NCI-H2029 (cell line): ENCODE measurements around the gene ABCA2.

Experiments used
- DNase-seq: peaks from one replicate; lab custom pipeline; 2025; lab: John Stamatoyannopoulos, UW

The ABCA2 gene, protein sequence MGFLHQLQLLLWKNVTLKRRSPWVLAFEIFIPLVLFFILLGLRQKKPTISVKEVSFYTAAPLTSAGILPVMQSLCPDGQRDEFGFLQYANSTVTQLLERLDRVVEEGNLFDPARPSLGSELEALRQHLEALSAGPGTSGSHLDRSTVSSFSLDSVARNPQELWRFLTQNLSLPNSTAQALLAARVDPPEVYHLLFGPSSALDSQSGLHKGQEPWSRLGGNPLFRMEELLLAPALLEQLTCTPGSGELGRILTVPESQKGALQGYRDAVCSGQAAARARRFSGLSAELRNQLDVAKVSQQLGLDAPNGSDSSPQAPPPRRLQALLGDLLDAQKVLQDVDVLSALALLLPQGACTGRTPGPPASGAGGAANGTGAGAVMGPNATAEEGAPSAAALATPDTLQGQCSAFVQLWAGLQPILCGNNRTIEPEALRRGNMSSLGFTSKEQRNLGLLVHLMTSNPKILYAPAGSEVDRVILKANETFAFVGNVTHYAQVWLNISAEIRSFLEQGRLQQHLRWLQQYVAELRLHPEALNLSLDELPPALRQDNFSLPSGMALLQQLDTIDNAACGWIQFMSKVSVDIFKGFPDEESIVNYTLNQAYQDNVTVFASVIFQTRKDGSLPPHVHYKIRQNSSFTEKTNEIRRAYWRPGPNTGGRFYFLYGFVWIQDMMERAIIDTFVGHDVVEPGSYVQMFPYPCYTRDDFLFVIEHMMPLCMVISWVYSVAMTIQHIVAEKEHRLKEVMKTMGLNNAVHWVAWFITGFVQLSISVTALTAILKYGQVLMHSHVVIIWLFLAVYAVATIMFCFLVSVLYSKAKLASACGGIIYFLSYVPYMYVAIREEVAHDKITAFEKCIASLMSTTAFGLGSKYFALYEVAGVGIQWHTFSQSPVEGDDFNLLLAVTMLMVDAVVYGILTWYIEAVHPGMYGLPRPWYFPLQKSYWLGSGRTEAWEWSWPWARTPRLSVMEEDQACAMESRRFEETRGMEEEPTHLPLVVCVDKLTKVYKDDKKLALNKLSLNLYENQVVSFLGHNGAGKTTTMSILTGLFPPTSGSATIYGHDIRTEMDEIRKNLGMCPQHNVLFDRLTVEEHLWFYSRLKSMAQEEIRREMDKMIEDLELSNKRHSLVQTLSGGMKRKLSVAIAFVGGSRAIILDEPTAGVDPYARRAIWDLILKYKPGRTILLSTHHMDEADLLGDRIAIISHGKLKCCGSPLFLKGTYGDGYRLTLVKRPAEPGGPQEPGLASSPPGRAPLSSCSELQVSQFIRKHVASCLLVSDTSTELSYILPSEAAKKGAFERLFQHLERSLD (N-terminal part only)

DNA sequence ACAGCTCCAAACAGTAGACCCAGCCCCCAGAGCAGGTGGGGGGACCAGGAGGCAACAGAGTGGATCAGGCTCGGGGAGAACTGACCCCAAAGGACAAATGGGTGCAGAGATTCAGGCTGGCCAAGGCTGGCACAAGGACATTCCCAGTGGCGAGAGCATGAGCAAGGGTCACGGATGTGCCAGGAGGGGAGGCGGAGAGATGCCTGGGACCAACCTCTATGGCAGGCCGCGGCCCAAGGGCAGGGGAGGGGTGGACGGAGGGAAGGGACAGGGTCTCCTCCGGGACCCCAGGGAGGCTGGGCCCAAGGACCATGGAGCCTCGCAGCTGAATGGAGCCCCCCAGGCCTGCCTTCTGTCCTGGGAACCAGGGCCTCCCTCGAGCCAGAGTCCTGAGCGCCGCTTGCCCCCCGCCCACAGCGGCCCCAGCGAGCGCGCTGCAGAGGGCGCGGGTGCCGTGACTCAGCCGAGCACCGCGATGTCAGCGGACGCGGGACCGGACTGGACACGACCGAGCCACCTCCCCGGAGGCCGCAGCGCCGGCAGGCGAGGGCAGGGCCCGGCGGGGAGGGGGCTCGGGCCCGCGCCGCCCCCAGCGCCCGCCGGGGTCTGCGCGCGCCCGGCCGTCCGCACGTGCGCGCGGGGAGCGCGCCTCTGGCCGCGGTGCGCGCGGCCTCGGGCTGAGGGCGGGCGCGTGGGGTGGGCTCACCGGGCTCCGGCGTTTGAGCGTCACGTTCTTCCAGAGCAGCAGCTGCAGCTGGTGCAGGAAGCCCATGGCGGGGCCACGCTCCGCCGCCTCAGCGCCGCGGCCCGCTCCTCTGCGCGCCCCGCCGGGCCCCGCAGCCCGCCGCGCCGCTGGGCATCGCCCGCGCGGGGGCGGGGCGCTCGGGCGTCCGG is at the start of gene ABCA2:
Gene ABCA2 (minus strand): TSS at position 869 of the 894 bp plus-strand sequence. CDS start 97 bp downstream, at position 772.
- DNase-seq = no peak

DNA sequence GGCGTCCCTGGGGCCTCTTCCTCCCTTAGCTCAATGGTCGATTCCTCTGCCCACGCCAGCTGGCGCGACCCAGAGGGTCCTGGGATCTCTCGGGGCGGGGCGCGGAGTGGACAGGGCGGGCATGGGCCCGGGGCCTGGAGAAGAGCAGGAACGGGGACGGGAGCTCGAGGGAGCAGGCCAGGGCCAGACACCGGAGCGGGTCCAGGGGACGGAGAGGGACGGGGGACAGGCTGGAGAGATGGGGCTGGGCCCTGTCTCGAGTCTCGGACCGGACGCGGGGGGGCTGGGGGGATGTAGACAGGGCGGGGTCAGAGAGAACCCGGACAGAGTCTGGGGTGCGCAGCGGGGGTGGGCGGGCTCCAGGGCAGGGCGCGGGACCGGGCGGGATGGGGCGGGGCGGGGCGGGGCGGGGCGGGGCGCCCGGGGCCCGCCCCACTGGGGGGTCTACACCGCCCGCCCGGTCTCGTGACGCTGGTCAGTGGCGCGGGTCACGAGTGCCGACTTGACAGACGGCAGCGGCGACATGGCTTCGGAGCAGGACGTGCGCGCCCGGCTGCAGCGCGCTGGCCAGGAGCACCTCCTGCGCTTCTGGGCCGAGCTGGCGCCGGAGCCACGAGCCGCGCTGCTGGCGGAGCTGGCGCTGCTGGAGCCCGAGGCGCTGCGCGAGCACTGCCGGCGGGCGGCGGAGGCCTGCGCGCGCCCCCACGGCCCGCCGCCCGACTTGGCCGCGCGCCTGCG is 49.1 kb upstream of the ABCA2 start, which contains the start of gene UAP1L1:
Gene UAP1L1 (plus strand): TSS at position 508 of the 738 bp plus-strand sequence. CDS start 16 bp downstream, at position 524.
- peak; percentile 21 for DNase-seq

DNA sequence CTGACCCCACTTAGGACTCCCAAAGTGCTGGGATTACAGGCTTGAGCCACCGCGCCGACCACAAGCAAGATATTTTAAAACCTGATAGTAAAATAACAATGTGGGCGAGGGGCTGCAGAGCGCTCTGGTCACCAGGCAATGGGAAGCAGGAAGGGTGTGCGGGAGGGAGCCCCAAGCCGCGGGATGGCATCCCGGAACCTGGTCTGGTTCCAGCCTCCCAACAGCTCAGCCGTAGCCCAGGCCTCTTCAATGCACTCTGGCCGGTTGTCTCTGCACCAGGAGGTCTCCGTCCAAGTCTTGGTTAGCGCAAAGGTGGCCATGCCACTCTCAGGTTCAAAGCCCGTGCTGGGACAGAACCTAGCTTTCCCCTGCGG is 48.6 kb upstream of the ABCA2 start:
- DNase-seq = no peak

DNA sequence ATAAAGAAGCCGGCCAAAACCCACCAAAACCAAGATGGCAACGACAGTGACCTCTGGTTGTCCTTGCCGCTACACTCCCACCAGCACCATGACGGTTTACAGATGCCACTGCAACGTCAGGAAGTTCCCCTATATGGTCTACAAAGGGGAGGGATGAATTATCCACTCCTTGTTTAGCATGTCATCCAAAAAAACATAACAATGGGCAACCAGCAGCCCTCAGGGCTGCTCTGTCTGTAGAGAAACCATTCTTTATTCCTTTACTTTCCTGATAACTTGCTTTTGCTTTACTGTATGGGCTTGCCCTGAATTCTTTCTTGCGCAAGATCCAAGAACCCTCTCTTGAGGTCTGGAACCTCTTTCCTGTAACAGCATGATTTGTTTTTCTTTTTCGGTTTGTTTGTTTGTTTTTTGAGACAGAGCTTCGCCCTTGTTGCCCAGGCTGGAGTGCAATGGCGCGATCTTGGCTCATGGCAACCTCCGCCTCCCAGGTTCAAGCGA is 47.3 kb upstream of the ABCA2 start:
- no peak for DNase-seq

DNA sequence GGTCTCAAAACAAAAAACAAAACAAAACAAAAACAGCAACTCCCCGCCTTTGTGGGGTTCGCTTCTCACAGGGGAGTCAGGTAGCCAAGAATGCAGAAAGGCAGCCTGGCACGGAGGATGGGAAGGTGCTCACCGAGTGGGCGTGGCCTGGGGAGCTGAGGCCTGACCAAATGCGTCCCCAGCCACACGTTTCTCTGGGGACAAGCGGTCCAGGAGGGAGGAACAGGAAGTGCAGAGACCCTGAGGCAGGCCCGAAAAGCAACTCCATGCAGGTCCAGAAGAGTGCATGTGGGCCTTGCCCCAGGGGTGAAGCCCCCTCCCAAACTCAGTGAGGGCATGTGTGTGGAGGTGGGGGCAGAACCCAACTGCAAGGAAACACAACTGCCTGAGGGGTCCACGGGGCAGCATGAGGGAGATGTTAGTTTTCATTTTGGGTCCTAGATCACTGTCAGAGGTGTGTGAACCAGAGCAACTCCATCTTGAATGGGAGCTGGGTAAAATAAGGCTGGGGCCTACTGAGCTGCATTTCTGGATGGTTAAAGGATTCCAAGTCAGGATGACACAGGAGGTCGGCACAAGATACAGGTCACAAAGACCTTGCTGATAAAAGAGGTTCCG is 46.7 kb upstream of the ABCA2 start:
- no peak for DNase-seq

DNA sequence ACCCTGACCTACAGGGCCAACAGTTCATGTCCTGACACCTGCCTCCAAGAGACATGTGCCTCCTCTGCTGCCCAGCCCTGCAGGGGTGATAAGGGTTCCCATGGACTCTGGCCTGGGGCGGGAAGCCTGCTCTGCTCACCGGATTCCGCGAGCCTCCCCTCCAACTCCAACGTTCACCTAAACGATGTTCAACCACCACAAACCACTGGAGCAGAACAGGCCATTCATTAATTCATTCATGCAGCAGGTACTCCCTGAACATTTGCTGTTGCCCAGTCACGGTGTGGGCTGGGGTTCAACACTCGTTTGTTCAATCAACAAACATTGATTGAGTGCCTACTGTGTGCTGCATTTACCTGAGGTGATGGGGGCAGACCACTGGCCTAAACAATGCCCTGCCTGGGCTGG is 46.0 kb upstream of the ABCA2 start:
- DNase-seq = no peak

DNA sequence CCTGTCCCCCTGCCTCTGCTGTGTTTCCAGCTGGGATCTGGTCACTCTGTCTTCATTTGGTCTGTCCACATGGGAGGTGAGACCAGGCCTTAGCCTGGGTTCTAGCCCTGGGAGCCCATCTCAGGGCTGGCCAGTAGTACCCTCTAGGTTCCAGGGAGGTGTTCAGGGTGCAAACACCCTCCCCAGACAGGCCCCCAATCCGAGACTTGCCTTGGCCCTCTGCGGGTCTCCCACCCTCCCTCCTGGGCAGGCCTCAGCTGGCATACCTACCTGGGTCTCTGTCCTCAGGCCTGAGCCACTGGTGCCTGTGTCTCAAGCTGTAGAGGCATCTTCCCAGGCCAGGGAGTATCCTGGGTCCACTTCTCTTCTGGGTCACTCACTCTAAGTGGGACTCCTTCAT is 43.2 kb upstream of the ABCA2 start:
- no peak for DNase-seq

DNA sequence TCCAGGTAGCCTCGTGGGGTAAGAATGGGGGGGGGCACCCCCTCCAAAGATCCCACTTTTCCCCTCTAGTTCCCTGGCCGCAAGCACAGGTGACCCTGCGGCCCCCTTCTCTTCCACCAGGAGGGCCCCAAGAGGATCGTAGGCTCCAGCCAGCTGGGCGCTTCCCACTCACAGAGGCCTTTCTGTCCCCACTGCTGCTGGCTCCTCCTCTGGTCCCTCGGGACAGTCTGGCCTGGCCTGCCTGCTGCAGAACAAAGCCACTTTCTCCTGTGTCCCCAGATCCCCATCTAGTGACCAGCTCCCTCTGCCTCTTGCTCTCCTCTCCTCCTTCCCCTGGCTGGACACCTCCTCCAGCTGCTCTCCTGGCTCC is 42.9 kb upstream of the ABCA2 start:
- no peak for DNase-seq

DNA sequence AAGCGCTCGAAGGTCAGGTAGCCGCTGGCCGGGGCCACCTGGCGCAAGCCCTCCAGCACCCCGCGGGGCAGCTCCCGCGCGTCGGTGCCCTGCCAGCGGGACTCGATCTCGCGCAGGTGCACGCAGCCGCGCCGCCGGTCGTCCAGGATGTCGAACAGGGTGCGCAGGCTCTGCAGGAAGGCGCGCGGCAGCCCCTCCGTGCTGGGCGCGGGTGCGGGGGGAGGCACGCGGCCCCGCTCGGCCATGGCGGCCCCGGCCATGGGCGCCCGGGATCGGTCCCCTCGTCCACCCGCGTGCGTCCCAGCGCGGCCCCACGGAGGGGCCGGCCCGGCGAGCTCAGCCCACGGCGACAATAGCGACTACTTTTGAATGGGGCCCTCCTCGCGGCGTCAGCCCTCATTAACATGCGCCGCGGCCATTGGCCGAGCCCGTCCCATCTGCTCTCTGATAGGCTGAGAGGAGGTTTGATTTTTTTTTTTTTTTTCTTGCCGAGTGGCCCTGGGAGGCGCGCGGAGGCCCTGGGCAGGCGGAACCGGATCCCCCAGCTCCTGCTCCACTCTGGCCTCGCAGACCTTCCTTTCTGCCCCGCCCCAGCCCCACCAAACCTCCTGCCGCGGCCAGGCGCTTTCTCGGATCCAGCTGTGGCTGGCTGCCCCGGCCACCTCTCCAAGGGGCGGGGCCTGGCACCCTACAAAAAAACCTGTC is 42.3 kb upstream of the ABCA2 start, which contains the start of gene SAPCD2:
Gene SAPCD2 (minus strand): TSS at position 357 of the 705 bp plus-strand sequence. CDS start 97 bp downstream, at position 260.
- peak; percentile 95 for DNase-seq

DNA sequence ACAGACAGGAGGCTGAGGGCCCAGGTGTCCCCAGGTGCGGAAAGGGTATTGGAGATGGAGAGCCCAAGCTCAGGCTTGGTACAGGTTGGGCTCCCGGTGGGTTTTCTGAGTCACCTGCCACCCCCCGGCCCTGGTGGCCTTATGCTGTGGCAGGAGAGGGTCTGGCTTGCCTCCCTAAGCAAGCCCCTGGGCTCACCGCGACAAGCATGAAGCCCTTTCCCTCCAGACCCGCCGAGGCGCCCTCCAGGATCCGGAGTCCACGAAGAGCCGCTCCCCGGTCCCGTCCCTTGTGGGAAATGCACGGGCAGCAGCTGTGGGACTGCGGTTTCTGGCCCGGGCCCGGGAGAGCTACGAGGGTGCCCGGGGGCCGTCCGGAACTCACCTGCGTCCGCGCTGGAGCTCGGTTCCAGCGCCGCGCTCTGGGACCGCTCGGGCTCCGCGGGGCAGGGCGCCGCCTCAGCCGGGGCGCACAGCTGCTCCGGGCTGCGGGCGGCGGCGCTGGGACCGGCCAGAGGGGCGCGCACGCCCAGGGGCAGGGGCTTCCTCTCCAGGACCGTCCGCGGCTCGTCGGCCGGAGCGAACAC is 41.6 kb upstream of the ABCA2 start:
- DNase-seq = no peak

DNA sequence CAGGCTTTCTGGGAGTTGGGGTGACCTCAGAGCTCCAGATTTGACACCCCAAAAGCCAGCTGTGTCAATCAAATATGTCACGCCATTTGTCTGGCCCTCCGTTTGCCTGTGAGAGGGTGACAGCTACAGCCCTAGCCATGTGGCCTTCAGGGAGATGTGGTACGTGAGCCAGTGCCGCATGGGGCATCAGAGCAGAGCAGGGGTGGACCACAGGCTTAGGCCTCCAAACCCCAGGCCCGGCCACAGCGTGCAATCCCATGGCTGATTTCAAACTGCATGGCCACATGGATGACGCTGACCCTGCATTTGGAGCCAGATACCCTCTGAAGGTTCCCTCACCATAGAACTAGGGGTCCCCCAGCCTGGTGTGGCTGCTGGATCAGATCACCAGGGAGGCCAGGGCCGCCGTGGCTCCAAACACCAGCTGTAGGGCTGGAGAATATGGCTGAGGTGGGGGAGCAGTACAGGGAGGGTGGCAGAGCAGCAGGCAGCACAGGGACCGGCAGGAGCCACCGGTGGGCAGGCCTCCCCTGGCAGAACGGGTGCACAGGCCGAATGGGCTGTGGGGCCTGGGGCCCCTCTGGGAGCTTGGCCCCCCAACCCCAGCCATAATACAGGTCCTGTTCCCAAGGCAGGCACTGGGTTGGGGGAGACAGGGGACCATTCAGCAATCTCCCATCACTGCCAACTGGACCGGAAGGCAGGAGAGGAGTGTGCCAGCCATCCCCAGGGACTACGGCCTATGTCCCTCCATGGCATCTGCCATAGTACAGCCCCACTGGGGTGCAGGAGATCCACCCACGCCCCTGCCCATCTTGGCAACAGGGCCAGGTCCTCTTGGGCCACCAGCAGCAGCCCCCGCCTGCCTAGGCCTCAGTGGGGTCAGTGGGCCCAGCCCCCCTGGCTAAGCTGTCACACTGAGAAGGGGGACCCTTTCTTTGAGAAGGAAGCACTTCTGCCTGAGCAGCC is 40.8 kb upstream of the ABCA2 start:
- DNase-seq = no peak

DNA sequence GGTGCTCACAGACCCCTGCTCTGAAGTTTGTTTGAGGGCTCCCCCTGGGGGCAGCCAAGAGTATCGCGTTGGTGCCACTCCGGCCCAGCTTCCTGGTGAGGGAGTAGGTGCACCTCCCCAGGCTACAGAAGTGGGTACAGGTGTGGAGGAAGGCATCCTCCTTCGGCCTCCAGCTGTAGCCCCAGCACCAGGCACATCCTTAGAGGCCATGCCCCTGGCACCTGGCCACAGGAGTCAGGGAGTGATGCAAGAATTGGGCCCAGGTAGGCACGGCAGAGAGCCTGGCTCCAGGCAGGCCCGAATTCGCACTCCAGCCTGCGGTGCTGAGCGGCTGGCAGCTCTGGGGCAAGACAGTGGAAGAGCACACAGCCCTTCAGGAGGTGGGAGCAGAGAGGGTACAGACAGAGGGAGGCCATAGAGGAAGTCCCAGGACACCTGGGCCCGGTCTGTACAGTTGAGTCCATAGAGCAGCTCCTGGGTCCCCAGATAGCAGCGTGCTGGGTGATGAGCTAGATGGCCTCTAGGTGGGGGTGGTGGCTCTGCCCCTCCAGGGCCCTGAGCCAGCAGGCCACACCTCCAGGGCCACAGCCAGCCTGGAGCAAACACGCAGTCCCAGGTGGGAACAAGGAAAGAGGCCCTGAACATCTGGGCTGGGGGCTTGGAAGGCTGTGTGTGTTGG is 40.0 kb upstream of the ABCA2 start:
- peak; percentile 84 for DNase-seq

DNA sequence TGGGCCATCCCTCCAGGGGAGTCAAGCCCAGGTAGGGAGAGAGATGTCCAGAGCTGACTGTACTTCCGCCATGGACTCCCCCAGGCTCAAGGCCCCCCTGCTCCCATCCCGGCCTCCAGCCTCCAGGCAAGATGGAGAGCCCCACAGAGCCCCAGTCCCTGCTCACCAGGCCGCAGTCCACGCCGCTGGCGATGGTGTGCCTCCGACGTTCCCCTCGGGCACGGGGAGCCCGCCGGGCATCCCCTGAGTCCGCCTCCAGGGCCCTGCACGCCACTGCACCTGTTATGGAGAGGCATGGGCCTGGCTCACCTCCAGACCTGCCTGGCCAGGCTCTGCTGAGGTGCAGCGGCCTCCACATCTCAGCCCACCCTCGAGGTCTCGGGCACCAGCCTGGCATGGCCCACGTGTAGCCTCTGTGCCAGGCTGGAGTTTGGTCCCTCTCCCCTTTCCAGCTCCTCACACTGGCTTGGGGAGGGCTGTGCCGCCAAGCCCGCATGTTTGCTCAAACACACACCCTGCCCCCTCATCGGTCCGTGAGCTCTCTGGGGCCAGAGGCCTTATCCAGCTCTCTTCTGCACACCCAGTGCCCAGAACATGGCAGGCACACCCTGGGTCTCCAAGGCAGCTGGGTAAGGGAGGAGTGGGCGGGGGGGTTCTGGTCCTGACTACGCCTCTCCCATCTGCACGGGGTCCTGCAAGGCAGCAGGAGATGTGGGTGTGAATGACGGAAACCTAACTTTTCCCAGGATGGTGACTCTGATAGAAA is 38.2 kb upstream of the ABCA2 start:
- DNase-seq = no peak

DNA sequence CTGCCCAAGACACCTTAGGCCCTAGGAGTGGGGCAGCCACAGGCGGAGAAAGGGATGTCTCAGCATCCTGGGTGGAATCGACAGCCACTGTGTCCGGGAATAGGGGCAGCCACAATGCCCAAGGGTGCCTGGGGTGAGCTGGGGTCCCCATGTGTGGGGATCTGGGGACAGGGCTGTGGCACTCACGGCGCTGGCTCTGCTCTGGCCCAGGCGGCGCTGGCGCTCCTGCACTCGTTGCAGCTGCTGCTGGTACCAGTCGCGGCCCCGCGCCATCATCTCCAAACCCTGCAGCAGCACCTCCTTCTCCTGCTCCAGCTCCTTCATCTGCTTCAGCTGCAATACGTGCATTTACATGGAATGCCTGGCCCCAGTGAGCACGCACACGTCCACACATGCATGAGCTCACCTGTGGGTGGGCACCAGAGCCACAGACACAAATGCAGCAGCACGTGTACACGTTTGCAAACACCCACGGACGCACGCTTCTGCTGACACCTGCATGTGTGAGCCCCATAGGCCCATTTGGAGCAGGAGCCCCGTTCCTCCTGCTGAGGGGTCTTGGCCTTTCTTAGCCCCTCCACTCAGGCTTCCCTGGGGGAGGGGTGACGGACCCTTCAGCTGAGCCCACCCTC is 37.4 kb upstream of the ABCA2 start:
- no peak for DNase-seq

DNA sequence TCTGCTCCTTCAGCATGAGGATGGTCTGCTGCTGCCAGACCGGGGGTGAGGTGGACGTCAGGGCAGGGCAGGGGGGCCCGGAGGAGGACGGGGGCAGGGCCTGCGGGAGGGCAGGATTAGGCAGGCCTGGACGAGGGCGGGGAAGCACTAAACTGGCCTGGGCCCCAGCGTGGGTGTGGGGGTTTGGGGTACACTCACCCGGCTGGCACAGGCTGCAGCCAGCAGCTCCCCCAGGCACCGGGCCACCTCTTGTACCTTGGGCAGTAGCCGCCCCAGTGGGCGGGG is 36.8 kb upstream of the ABCA2 start:
- DNase-seq = no peak
